IMR-90 (cell line): ENCODE results near the gene PDZD2. TPM values are rescaled to one million over a fixed set of nuclear protein-coding genes. Genes with fewer than 3 reads are reported as not detected.
"Not testable (repeated sequence)": the region's sequence is repeated elsewhere in the genome, so short reads cannot be mapped to it uniquely, and the experiment has no call there.

Source experiments
- ATAC-seq: fragments of 200-7000 bp; cut with Tn5 transposase; 2 replicates; pipeline ENCODE4 v1.9.1; 2020; ENCODE audit warnings: low read depth, mild to moderate bottlenecking, moderate library complexity
- BruUV-seq: library from RNA; stranded (reverse); fragments of 400-500 nt; replicated peaks from 2 replicates; lab custom pipeline; 2021; lab: Mats Ljungman, UMichigan
- CTCF ChIA-PET: fragments of 300-600 bp; formaldehyde crosslinking; extraction: SDS; loops from one replicate; lab custom pipeline; 2021; ENCODE audit warnings: antibody characterized with exemption; lab: Yijun Ruan, JAX
- POLR2A ChIA-PET: fragments of 300-600 bp; sonication (Branson Sonifier 250); formaldehyde crosslinking; loops from one replicate; lab custom pipeline; 2022; ENCODE audit warnings: antibody characterized with exemption; ENCODE audit not compliant: unreplicated experiment; lab: Charles Lee
- DNase-seq: peaks from one replicate; pipeline ENCODE4 v3.0.0; 2013
- H2AFZ ChIP-seq: replicated peaks from 2 replicates; pipeline ENCODE3; 2013; ENCODE audit warnings: low read length, mild to moderate bottlenecking; ENCODE audit not compliant: poor library complexity
- H2AK5ac ChIP-seq: 2 replicates; pipeline ENCODE4 v1.6.1; 2013; ENCODE audit warnings: low read depth, low read length, inconsistent platforms
- H2AK9ac ChIP-seq: replicated peaks from 2 replicates; pipeline ENCODE3; 2013; ENCODE audit warnings: mild to moderate bottlenecking, low read depth, low read length, moderate library complexity; ENCODE audit not compliant: poor library complexity
- H2BK120ac ChIP-seq: 2 replicates; pipeline ENCODE4 v1.6.1; 2013; ENCODE audit warnings: low read depth, low read length, inconsistent platforms
- H2BK15ac ChIP-seq: 3 replicates; pipeline ENCODE4 v1.6.1; 2013; ENCODE audit warnings: low read depth, low read length, inconsistent platforms
- H2BK20ac ChIP-seq: 2 replicates; pipeline ENCODE4 v1.6.1; 2013; ENCODE audit warnings: low read depth, mild to moderate bottlenecking, inconsistent platforms, low read length, moderate library complexity
- H2BK5ac ChIP-seq: 2 replicates; pipeline ENCODE4 v1.6.1; 2013; ENCODE audit warnings: mild to moderate bottlenecking, low read depth, low read length, inconsistent platforms; ENCODE audit not compliant: poor library complexity, severe bottlenecking
- H3K14ac ChIP-seq: replicated peaks from 2 replicates; pipeline ENCODE4 v1.6.1; 2013; ENCODE audit warnings: low read depth, low read length, inconsistent platforms
- H3K18ac ChIP-seq: 2 replicates; pipeline ENCODE4 v1.6.1; 2013; ENCODE audit warnings: low read depth, low read length, control low read depth
- H3K23ac ChIP-seq: 2 replicates; pipeline ENCODE4 v1.6.1; 2013; ENCODE audit warnings: low read depth, low read length, inconsistent platforms
- H3K27ac ChIP-seq: 2 replicates; pipeline ENCODE4 v1.5.1; 2013; ENCODE audit warnings: mild to moderate bottlenecking, control low read depth, low read length; ENCODE audit not compliant: insufficient read depth
- H3K27me3 ChIP-seq: 2 replicates; pipeline ENCODE4 v1.6.1; 2013; ENCODE audit warnings: low read length; ENCODE audit not compliant: control insufficient read depth, insufficient read depth
- H3K36me3 ChIP-seq: 2 replicates; pipeline ENCODE4 v1.6.1; 2013; ENCODE audit warnings: low read length, mixed read lengths; ENCODE audit not compliant: control insufficient read depth, insufficient read depth
- H3K4ac ChIP-seq: 2 replicates; pipeline ENCODE4 v1.6.1; 2013; ENCODE audit warnings: low read depth, low read length, inconsistent platforms
- H3K4me1 ChIP-seq: 2 replicates; pipeline ENCODE4 v1.6.1; 2013; ENCODE audit warnings: low read length, mixed read lengths; ENCODE audit not compliant: control insufficient read depth, insufficient read depth
- H3K4me2 ChIP-seq: 2 replicates; pipeline ENCODE4 v1.6.1; 2013; ENCODE audit warnings: low read depth, mild to moderate bottlenecking, control low read depth, low read length, moderate library complexity
- H3K4me3 ChIP-seq: 2 replicates; pipeline ENCODE4 v1.5.1; 2013; ENCODE audit warnings: low read depth, mild to moderate bottlenecking, control low read depth, low read length, moderate library complexity; ENCODE audit not compliant: insufficient read depth
- H3K56ac ChIP-seq: 2 replicates; pipeline ENCODE4 v1.6.1; 2013; ENCODE audit warnings: low read length, inconsistent platforms; ENCODE audit not compliant: insufficient read depth; ENCODE audit errors: extremely low read depth
- H3K79me1 ChIP-seq, 2 experiments: 2 replicates each; pipeline ENCODE4 v1.6.1; 2013; ENCODE audit warnings: low read length in 2 of 2, inconsistent platforms in 1 of 2, low read depth in 1 of 2
- H3K9ac ChIP-seq: 2 replicates; pipeline ENCODE4 v1.6.1; 2013; ENCODE audit warnings: low read depth, low read length, control low read depth
- H3K9me1 ChIP-seq: 2 replicates; pipeline ENCODE4 v1.6.1; 2013; ENCODE audit warnings: low read length, inconsistent platforms; ENCODE audit not compliant: insufficient read depth
- H3K9me3 ChIP-seq: 2 replicates; pipeline ENCODE4 v1.6.1; 2013; ENCODE audit warnings: low read length; ENCODE audit not compliant: control insufficient read depth, insufficient read depth
- H4K20me1 ChIP-seq: 2 replicates; pipeline ENCODE4 v1.6.1; 2013; ENCODE audit warnings: low read length, inconsistent platforms; ENCODE audit not compliant: insufficient read depth
- H4K5ac ChIP-seq: 2 replicates; pipeline ENCODE4 v1.6.1; 2013; ENCODE audit warnings: mild to moderate bottlenecking, low read depth, low read length, control low read depth
- H4K8ac ChIP-seq, 2 experiments: 2 replicates each; pipeline ENCODE4 v1.6.1; 2013; ENCODE audit warnings: low read depth in 2 of 2, low read length in 2 of 2, control low read depth in 1 of 2, inconsistent platforms in 1 of 2
- H4K91ac ChIP-seq: 2 replicates; pipeline ENCODE4 v1.6.1; 2013; ENCODE audit warnings: low read depth, low read length, inconsistent platforms; ENCODE audit not compliant: insufficient read depth
- BHLHE40 ChIP-seq: fragments of 150-350 bp; IDR thresholded peaks from 2 replicates; pipeline ENCODE4 v1.6.1; 2016; ENCODE audit warnings: mild to moderate bottlenecking, low read depth, low read length
- WGBS, 2 experiments: methylation state at CpG; one replicate each; pipeline versions ENCODE4 v1.1.5 to v1.1.7; 2013; ENCODE audit warnings: missing lambda C conversion rate in 2 of 2; ENCODE audit not compliant: insufficient read length in 1 of 2; ENCODE audit errors: extremely low coverage in 2 of 2; 5-methylcytosine and 5-hydroxymethylcytosine counted together
- dilution Hi-C: fragments of 300-500 bp; cut with HindIII; formaldehyde crosslinking; loops from one replicate; pipeline ENCODE4 v1.14.3; 2018; ENCODE audit warnings: low sequenced_read_pairs; ENCODE audit not compliant: unreplicated experiment
- in situ Hi-C: fragments of 300-500 bp; cut with MboI; formaldehyde crosslinking; loops from 3 replicates; pipeline ENCODE4 v1.14.3; 2019; ENCODE audit warnings: low sequenced_read_pairs, inconsistent platforms, mixed read lengths
- intact Hi-C: fragments of 100-400 bp; cut with micrococcal nuclease; formaldehyde crosslinking; loops from 2 replicates; pipeline ENCODE4 v1.10.0; 2022
- polyA plus RNA-seq, 3 experiments: library from polyadenylated mRNA; depleted of rRNA; stranded (reverse); fragments of >200 nt; gene quantifications; 2 replicates each; pipeline ENCODE4 v1.2.3, GENCODE V29; 2012; ENCODE audit warnings: low replicate concordance in 1 of 3
- total RNA-seq: library from RNA; depleted of rRNA; stranded (reverse); fragments of >200 nt; gene quantifications from 2 replicates; pipeline ENCODE4 v1.2.3, GENCODE V29; 2012

PDZD2 gene
- total and polyA plus RNA-seq, 2 of the 4 experiments (the other 2 are of a cell fraction): under 0.01 to 0.02 TPM

DNA sequence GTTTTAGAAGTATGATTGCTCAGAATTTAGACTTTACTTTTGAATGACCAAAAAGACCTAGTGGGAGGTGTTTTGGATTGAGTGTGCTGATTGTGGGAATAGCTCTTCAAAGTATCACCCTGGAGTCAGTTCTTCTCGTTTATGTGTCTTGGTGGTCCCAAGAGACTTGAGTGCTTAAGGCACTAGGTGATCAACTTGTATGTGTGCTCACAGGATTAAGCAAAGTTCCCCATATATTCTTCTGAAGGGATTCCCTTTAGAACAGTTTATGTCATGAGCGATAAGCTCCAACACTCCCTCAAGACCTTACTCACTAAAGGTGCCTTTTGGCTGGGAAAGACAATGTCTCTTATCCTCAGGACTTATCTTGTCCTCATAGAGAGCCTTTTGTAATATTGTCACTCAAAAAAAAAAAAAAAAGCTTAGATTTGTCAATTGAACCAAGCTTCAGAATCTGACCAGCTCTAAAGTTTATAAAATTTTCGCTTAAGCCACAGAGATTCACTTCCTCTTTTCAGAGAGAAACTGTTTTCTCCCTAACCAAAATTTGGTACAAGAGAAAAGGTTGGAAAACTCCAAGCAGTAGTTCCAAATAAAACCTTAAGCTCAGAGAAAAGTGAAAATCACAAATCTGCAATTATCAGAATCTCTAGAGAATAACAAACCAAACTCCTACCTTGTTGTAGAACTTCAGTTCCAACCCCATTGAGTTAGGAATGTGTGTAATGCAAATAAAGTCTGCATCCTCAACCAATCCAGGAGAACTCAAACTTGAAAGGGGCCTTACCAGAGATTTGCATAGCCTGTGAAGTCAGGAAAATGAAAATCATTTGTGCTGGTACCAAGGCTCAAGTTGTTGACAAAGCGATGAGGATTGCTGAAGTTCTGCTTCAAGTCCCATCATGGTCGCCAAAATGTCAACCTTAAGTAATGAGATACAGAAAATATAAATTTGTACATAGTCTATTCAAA is 40.0 kb upstream of the PDZD2 start:
- H4K8ac ChIP-seq: no peak overlapping the region
- no peak for DNase-seq
- no peak overlapping the region for H2BK15ac ChIP-seq
- no peaks in the 10 kb centered on the region for H3K4me1 ChIP-seq
- no peak for TF ChIP-seq BHLHE40
- dilution Hi-C loops (no loop called here), in situ Hi-C loops (no loop called here), intact Hi-C loops (no loop called here)
- H2BK5ac ChIP-seq: no peak overlapping the region
- ChIA-PET POLR2A (interaction anchor here (0.5 kb wide), 1 partner anchor 13 kb away, joined by 3 read pairs; no protein-coding TSS in a partner anchor), CTCF (interaction anchor here (0.6 to 1.2 kb wide), 3 partner anchors 10 to 210 kb away, joined by 4 to 6 read pairs (median 5); no protein-coding TSS in a partner anchor)
- no peaks in the 10 kb centered on the region for H3K36me3 ChIP-seq
- H2AK5ac ChIP-seq: no peak overlapping the region
- no peaks in the 10 kb centered on the region for H3K79me1 ChIP-seq
- H3K18ac ChIP-seq: no peak overlapping the region
- no peaks in the 10 kb centered on the region for H3K9me3 ChIP-seq
- H3K23ac ChIP-seq: no peak overlapping the region
- H4K20me1 ChIP-seq: no peaks in the 10 kb centered on the region
- no peak overlapping the region for H3K4ac ChIP-seq
- H3K4me3 ChIP-seq: no peak overlapping the region
- H3K27ac ChIP-seq: no peak overlapping the region
- H2BK120ac ChIP-seq: no peak overlapping the region
- no peak overlapping the region for H2BK20ac ChIP-seq
- no peak for ATAC-seq
- H3K4me2 ChIP-seq: no peak overlapping the region
- no peak overlapping the region for H3K9ac ChIP-seq
- no peak overlapping the region for H4K91ac ChIP-seq
- no peak overlapping the region for H4K5ac ChIP-seq
- peaks cover 16% of the 10 kb centered on the region for H3K27me3 ChIP-seq
- no peak overlapping the region for H3K56ac ChIP-seq
- H2AFZ ChIP-seq: no peak overlapping the region
- H2AK9ac ChIP-seq: no peak overlapping the region
- BruUV-seq: no TSS peak
- no CpG with 5 or more reads among the region's 5 CpGs for WGBS, 2 experiments
- H3K14ac ChIP-seq: no peak overlapping the region
- no peaks in the 10 kb centered on the region for H3K9me1 ChIP-seq

GRCh38 chr5:31602305-31602704 is 36.6 kb upstream of the PDZD2 start:
- H2BK20ac ChIP-seq, intact Hi-C loops, H3K9ac ChIP-seq, H3K36me3 ChIP-seq, H3K27me3 ChIP-seq, H2BK120ac ChIP-seq, H3K4me2 ChIP-seq, POLR2A ChIA-PET, H3K27ac ChIP-seq, H3K56ac ChIP-seq, CTCF ChIA-PET, H2BK5ac ChIP-seq, H3K18ac ChIP-seq, H3K4me1 ChIP-seq, H3K9me3 ChIP-seq, H3K79me1 ChIP-seq, H4K5ac ChIP-seq, in situ Hi-C loops, H4K20me1 ChIP-seq, H2AFZ ChIP-seq, DNase-seq, H4K91ac ChIP-seq, H2BK15ac ChIP-seq, H3K9me1 ChIP-seq, BruUV-seq, H3K23ac ChIP-seq, H3K4me3 ChIP-seq, H2AK5ac ChIP-seq, H3K14ac ChIP-seq, H3K4ac ChIP-seq, H2AK9ac ChIP-seq, ATAC-seq, H4K8ac ChIP-seq, dilution Hi-C loops: not testable (repeated sequence)
- WGBS, 2 experiments: 100% methylated on average over 1 of the region's 4 CpGs; no CpG with 5 or more reads in 1 of the 2 experiments
